ENCODE measurements around the gene CDK19. TPM values are rescaled to one million over a fixed set of nuclear protein-coding genes. Genes with fewer than 3 reads are reported as not detected.

Gene CDK19
- total RNA-seq, 1 donor from 2014 or later: 21.8 TPM

DNA sequence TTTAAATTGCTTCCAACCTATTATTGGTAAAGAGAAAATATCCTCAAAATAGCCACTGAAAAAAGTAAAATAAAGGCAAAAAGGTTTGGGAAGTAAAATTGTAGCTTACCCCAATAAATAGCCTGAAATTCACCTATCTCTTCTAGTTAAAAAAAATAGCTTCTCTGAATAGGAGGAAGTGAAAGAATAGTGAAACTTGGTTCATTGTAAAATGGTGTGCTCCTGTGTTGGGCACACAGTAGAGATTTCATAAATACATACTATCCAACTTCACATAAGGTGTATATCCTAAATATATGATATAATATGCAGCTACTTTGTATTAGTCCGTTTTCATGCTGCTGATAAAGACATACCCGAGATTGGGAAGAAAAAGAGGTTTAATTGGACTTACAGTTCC is 45.3 kb downstream of the CDK19 start:
- H3K36me3 Mint-ChIP-seq (ENCODE audit: low read depth, unreplicated experiment): peaks cover 20% of the 10 kb centered on the region

GRCh38 chr6:110768057-110768456 is 47.2 kb downstream of the CDK19 start:
- no peaks in the 10 kb centered on the region for H3K27me3 ChIP-seq (ENCODE audit: insufficient read depth, low read length)
- FAIRE-seq: no peak
- no peaks in the 10 kb centered on the region for H3K36me3 ChIP-seq (ENCODE audit: insufficient read depth, low read length)
- H3K27ac ChIP-seq (ENCODE audit: low read depth, low read length): no peak overlapping the region
- H3K27ac Mint-ChIP-seq (ENCODE audit: unreplicated experiment): no peak overlapping the region
- peaks cover 4% of the 10 kb centered on the region for H3K9me3 Mint-ChIP-seq (ENCODE audit: unreplicated experiment)
- DNase-seq (ENCODE audit: low read depth): no peak
- TF ChIP-seq CTCF (IDR thresholded peaks at IDR 0.05; ENCODE audit: insufficient read depth, low read depth, low read length) (no peak), EZH2 (IDR thresholded peaks at IDR 0.05; ENCODE audit: insufficient read depth, low read length) (no peak)
- H3K36me3 Mint-ChIP-seq (ENCODE audit: low read depth, unreplicated experiment): peaks cover 20% of the 10 kb centered on the region
- H3K4me3 Mint-ChIP-seq (ENCODE audit: unreplicated experiment): no peak overlapping the region
- H3K79me2 ChIP-seq (ENCODE audit: insufficient read depth, low read length): no peaks in the 10 kb centered on the region
- no peak overlapping the region for H2AFZ ChIP-seq (ENCODE audit: low read depth, low read length)
- H3K4me2 ChIP-seq (ENCODE audit: low read length): no peak overlapping the region
- no peaks in the 10 kb centered on the region for H3K4me1 ChIP-seq (ENCODE audit: insufficient read depth, low read length)
- no peaks in the 10 kb centered on the region for H4K20me1 ChIP-seq (ENCODE audit: insufficient read depth, low read length)
- H3K9ac ChIP-seq (ENCODE audit: low read length): no peak overlapping the region
- H3K27me3 Mint-ChIP-seq (ENCODE audit: low read depth, unreplicated experiment): no peaks in the 10 kb centered on the region
- no peaks in the 10 kb centered on the region for H3K9me3 ChIP-seq (ENCODE audit: insufficient read depth, low read depth, low read length)
- H3K4me3 ChIP-seq (ENCODE audit: insufficient read depth, low read depth, low read length): no peak overlapping the region
- H3K4me1 Mint-ChIP-seq (ENCODE audit: low read depth, unreplicated experiment): no peaks in the 10 kb centered on the region

More for the DNA sequence above, 45.3 kb downstream of the CDK19 start:
- no peaks in the 10 kb centered on the region for H3K4me1 ChIP-seq (ENCODE audit: insufficient read depth, low read length)
- H3K4me3 ChIP-seq (ENCODE audit: insufficient read depth, low read depth, low read length): no peak overlapping the region
- H3K79me2 ChIP-seq (ENCODE audit: insufficient read depth, low read length): no peaks in the 10 kb centered on the region
- Mint-ChIP-seq H3K9me3 (ENCODE audit: unreplicated experiment) (peaks cover 4% of the 10 kb centered on the region), H3K27me3 (ENCODE audit: low read depth, unreplicated experiment) (no peaks in the 10 kb centered on the region), H3K27ac (ENCODE audit: unreplicated experiment) (no peak overlapping the region), H3K4me3 (ENCODE audit: unreplicated experiment) (no peak overlapping the region), H3K4me1 (ENCODE audit: low read depth, unreplicated experiment) (no peaks in the 10 kb centered on the region)
- FAIRE-seq (no peak), DNase-seq (ENCODE audit: low read depth) (no peak)
- H3K4me2 ChIP-seq (ENCODE audit: low read length): no peak overlapping the region
- H3K36me3 ChIP-seq (ENCODE audit: insufficient read depth, low read length): no peaks in the 10 kb centered on the region
- no peak for TF ChIP-seq EZH2 (IDR thresholded peaks at IDR 0.05; ENCODE audit: insufficient read depth, low read length)
- TF ChIP-seq CTCF (IDR thresholded peaks at IDR 0.05; ENCODE audit: insufficient read depth, low read depth, low read length): no peak
- no peaks in the 10 kb centered on the region for H3K27me3 ChIP-seq (ENCODE audit: insufficient read depth, low read length)
- no peak overlapping the region for H3K9ac ChIP-seq (ENCODE audit: low read length)
- H3K9me3 ChIP-seq (ENCODE audit: insufficient read depth, low read depth, low read length): no peaks in the 10 kb centered on the region
- H2AFZ ChIP-seq (ENCODE audit: low read depth, low read length): no peak overlapping the region
- no peak overlapping the region for H3K27ac ChIP-seq (ENCODE audit: low read depth, low read length)
- no peaks in the 10 kb centered on the region for H4K20me1 ChIP-seq (ENCODE audit: insufficient read depth, low read length)

- H3K4me2 ChIP-seq (ENCODE audit: low read length): no peak overlapping the region
- H3K36me3 ChIP-seq (ENCODE audit: insufficient read depth, low read length): no peaks in the 10 kb centered on the region
- Mint-ChIP-seq H3K36me3 (ENCODE audit: low read depth, unreplicated experiment) (peaks cover 3% of the 10 kb centered on the region), H3K27ac (ENCODE audit: unreplicated experiment) (no peak overlapping the region), H3K27me3 (ENCODE audit: low read depth, unreplicated experiment) (no peaks in the 10 kb centered on the region), H3K4me1 (ENCODE audit: low read depth, unreplicated experiment) (peaks cover 11% of the 10 kb centered on the region), H3K9me3 (ENCODE audit: unreplicated experiment) (no peaks in the 10 kb centered on the region), H3K4me3 (ENCODE audit: unreplicated experiment) (no peak overlapping the region)
- H3K27ac ChIP-seq (ENCODE audit: low read depth, low read length): no peak overlapping the region
- H3K9me3 ChIP-seq (ENCODE audit: insufficient read depth, low read depth, low read length): no peaks in the 10 kb centered on the region
- no peaks in the 10 kb centered on the region for H3K27me3 ChIP-seq (ENCODE audit: insufficient read depth, low read length)
- H3K4me1 ChIP-seq (ENCODE audit: insufficient read depth, low read length): no peaks in the 10 kb centered on the region
- H4K20me1 ChIP-seq (ENCODE audit: insufficient read depth, low read length): peaks cover 3% of the 10 kb centered on the region
- TF ChIP-seq CTCF (IDR thresholded peaks at IDR 0.05; ENCODE audit: insufficient read depth, low read depth, low read length) (no peak), EZH2 (IDR thresholded peaks at IDR 0.05; ENCODE audit: insufficient read depth, low read length) (no peak)
- no peak overlapping the region for H3K9ac ChIP-seq (ENCODE audit: low read length)
- no peak overlapping the region for H2AFZ ChIP-seq (ENCODE audit: low read depth, low read length)
- no peak overlapping the region for H3K4me3 ChIP-seq (ENCODE audit: insufficient read depth, low read depth, low read length)
- FAIRE-seq (no peak), DNase-seq (ENCODE audit: low read depth) (no peak)
- no peaks in the 10 kb centered on the region for H3K79me2 ChIP-seq (ENCODE audit: insufficient read depth, low read length)
Observed at GRCh38 chr6:110761371-110761770, 53.9 kb downstream of the CDK19 start.

Data from astrocyte (in vitro differentiated cells and primary cell).